Measurements from ENCODE around the gene USF2.

- no peak for TF ChIP-seq CTCF (IDR thresholded peaks at IDR 0.05; ENCODE audit: low read depth, low read length)
- no peak for TF ChIP-seq EZH2phosphoT487 (IDR thresholded peaks at IDR 0.05; ENCODE audit: low read depth)
Measured at GRCh38 chr19:35310811-35311465, 42.2 kb downstream of the USF2 start.
